GM19372 (cell line): ENCODE measurements around the gene TTYH3.
"Not testable (repeated sequence)": the region's sequence is repeated elsewhere in the genome, so short reads cannot be mapped to it uniquely, and the experiment has no call there.

ENCODE experiments used
- ATAC-seq: cut with Tn5 transposase; IDR thresholded peaks from one replicate; pipeline ENCODE4 v1.9.1; 2021; ENCODE audit warnings: mild to moderate bottlenecking, low read depth, moderate library complexity; ENCODE audit not compliant: unreplicated experiment

Gene TTYH3

GRCh38 chr7:2660359-2661095 is 28.7 kb downstream of the TTYH3 start:
- no peak for ATAC-seq

GRCh38 chr7:2661096-2661449 is 29.3 kb downstream of the TTYH3 start:
- no peak for ATAC-seq

GRCh38 chr7:2661602-2662272 is 30.0 kb downstream of the TTYH3 start:
- ATAC-seq = no peak

GRCh38 chr7:2662273-2663120 is 30.7 kb downstream of the TTYH3 start:
- ATAC-seq = no peak

- ATAC-seq = no peak
These were observed 31.5 kb downstream of the TTYH3 start for GRCh38 chr7:2663121-2663886.

- ATAC-seq = no peak
These were observed 32.2 kb downstream of the TTYH3 start for GRCh38 chr7:2663960-2664359.

GRCh38 chr7:2665359-2665791 is 33.6 kb downstream of the TTYH3 start:
- no peak for ATAC-seq

GRCh38 chr7:2666155-2666554 is 34.4 kb downstream of the TTYH3 start:
- ATAC-seq = no peak

- ATAC-seq = no peak
These were observed 34.9 kb downstream of the TTYH3 start for GRCh38 chr7:2666588-2667250.

GRCh38 chr7:2667843-2668242 is 36.1 kb downstream of the TTYH3 start:
- no peak for ATAC-seq

- no peak for ATAC-seq
These were observed 36.6 kb downstream of the TTYH3 start for GRCh38 chr7:2668401-2668800.

GRCh38 chr7:2670171-2670570 is 38.4 kb downstream of the TTYH3 start:
- ATAC-seq = no peak

GRCh38 chr7:2670720-2671391 is 39.1 kb downstream of the TTYH3 start:
- no peak for ATAC-seq

- not testable (repeated sequence) for ATAC-seq
These were observed 41.4 kb downstream of the TTYH3 start for GRCh38 chr7:2673214-2673613.

GRCh38 chr7:2673934-2674333 is 42.1 kb downstream of the TTYH3 start:
- ATAC-seq = no peak

GRCh38 chr7:2675256-2675764 is 43.5 kb downstream of the TTYH3 start:
- no peak for ATAC-seq

- ATAC-seq = not testable (repeated sequence)
These were observed 44.8 kb downstream of the TTYH3 start for GRCh38 chr7:2676576-2676975.

GRCh38 chr7:2678454-2678853 is 46.7 kb downstream of the TTYH3 start:
- not testable (repeated sequence) for ATAC-seq
